ENCODE measurements around the gene GALNT17. TPM values are rescaled to one million over a fixed set of nuclear protein-coding genes. Genes with fewer than 3 reads are reported as not detected.

GALNT17 gene
- polyA plus RNA-seq, 1 experiment, result not detected

DNA sequence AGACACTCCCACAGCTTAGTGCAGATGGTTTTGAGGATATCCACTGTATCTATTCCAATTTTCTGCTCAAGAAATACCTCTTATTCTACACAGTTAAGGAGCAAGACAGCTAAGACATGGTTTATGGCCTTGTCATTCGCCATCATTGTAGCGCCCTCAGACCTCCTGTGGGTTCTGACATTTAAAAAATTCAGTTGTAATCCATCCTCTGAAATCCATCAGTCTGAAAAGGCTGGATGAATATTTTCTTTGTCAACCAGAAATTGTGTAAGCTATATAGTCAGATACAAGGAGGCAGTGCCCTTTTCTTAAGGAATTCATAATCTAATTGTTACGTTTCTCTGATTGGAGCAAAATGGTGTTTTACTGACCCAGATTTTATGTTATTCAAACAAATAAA is 353.6 kb downstream of the GALNT17 start:
- DNase-seq (ENCODE audit: low read depth, low spot score), result no peak
- ChIA-PET POLR2A (no interaction called here), CTCF (no interaction called here)
- peaks cover 55% of the 10 kb centered on the region for H3K9me3 ChIP-seq (ENCODE audit: control insufficient read depth, insufficient read depth, low read length)
- no peaks in the 10 kb centered on the region for H3K27me3 ChIP-seq (ENCODE audit: control insufficient read depth, insufficient read depth, low read length)
- H3K27ac ChIP-seq (ENCODE audit: low read depth, low read length), result no peak overlapping the region
- no peak overlapping the region for H3K4me3 ChIP-seq (ENCODE audit: low read depth, low read length)
- TF ChIP-seq, protein P1, sequence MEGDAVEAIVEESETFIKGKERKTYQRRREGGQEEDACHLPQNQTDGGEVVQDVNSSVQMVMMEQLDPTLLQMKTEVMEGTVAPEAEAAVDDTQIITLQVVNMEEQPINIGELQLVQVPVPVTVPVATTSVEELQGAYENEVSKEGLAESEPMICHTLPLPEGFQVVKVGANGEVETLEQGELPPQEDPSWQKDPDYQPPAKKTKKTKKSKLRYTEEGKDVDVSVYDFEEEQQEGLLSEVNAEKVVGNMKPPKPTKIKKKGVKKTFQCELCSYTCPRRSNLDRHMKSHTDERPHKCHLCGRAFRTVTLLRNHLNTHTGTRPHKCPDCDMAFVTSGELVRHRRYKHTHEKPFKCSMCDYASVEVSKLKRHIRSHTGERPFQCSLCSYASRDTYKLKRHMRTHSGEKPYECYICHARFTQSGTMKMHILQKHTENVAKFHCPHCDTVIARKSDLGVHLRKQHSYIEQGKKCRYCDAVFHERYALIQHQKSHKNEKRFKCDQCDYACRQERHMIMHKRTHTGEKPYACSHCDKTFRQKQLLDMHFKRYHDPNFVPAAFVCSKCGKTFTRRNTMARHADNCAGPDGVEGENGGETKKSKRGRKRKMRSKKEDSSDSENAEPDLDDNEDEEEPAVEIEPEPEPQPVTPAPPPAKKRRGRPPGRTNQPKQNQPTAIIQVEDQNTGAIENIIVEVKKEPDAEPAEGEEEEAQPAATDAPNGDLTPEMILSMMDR (IDR thresholded peaks at IDR 0.05; ENCODE audit: low read depth, low read length), result no peak

DNA sequence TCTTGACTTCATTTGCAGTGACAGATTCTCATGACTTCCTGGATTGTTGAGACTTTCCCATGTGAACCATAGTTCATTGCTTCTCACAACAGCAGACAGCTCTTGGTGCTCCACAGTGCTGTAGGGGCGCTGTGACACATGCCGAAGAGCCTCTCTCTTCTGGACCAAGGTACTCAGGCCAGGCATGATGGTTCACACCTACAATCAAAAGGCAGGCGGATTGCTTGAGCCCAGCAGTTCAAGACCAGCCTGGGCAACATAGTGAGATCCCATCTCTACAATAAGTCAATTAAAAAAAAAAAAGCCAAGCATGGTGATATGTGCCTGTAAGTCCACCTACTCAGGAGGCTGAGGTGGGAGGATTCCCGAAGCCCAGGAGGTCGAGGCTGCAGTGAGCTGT is 354.5 kb downstream of the GALNT17 start:
- Histone ChIP-seq H3K9me3 (ENCODE audit: control insufficient read depth, insufficient read depth, low read length) (peaks cover 53% of the 10 kb centered on the region), H3K4me3 (ENCODE audit: low read depth, low read length) (no peak overlapping the region), H3K27me3 (ENCODE audit: control insufficient read depth, insufficient read depth, low read length) (no peaks in the 10 kb centered on the region), H3K27ac (ENCODE audit: low read depth, low read length) (no peak overlapping the region)
- POLR2A ChIA-PET, result no interaction called here
- CTCF ChIA-PET, result no interaction called here
- DNase-seq (ENCODE audit: low read depth, low spot score), result no peak
- TF ChIP-seq, protein P1 (IDR thresholded peaks at IDR 0.05; ENCODE audit: low read depth, low read length), result no peak

- TF ChIP-seq, protein P1 (IDR thresholded peaks at IDR 0.05; ENCODE audit: low read depth, low read length), result no peak
- no peak for DNase-seq (ENCODE audit: low read depth, low spot score)
- no peaks in the 10 kb centered on the region for H3K27me3 ChIP-seq (ENCODE audit: control insufficient read depth, insufficient read depth, low read length)
- peaks cover 53% of the 10 kb centered on the region for H3K9me3 ChIP-seq (ENCODE audit: control insufficient read depth, insufficient read depth, low read length)
- H3K4me3 ChIP-seq (ENCODE audit: low read depth, low read length), result no peak overlapping the region
- ChIA-PET POLR2A (no interaction called here), CTCF (interaction anchor here (0.6 kb wide), 1 partner anchor 50 kb away, joined by 5 read pairs; no protein-coding TSS in a partner anchor)
- H3K27ac ChIP-seq (ENCODE audit: low read depth, low read length), result no peak overlapping the region
Measured at GRCh38 chr7:71486856-71487628, 355.1 kb downstream of the GALNT17 start.

- CTCF ChIA-PET, result no interaction called here
- Histone ChIP-seq H3K27me3 (ENCODE audit: control insufficient read depth, insufficient read depth, low read length) (no peaks in the 10 kb centered on the region), H3K4me3 (ENCODE audit: low read depth, low read length) (no peak overlapping the region), H3K27ac (ENCODE audit: low read depth, low read length) (no peak overlapping the region), H3K9me3 (ENCODE audit: control insufficient read depth, insufficient read depth, low read length) (peaks cover 47% of the 10 kb centered on the region)
- TF ChIP-seq, protein P1 (IDR thresholded peaks at IDR 0.05; ENCODE audit: low read depth, low read length), result no peak
- no peak for DNase-seq (ENCODE audit: low read depth, low spot score)
- POLR2A ChIA-PET, result no interaction called here
Measured at GRCh38 chr7:71488308-71488707, 356.4 kb downstream of the GALNT17 start.

DNA sequence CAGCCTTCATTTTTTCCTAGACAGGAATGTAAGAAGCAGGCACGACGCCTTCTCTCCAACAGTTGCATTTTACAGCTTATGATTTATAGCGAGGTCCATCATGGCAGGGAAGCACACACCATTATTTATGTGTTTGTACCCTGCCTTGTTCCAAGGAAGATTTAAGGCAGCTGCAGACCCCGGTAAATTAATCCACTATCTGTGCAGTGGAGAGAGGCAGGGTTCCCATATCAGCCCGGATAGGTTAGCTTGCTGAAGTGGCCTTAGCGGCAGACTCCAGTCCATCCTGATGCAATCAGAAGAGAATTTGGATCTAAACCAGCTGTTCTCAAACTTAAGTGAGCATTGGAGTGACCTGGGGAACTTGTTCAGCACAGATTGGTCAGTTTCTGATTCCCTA is 359.4 kb downstream of the GALNT17 start:
- ChIA-PET POLR2A (no interaction called here), CTCF (no interaction called here)
- Histone ChIP-seq H3K4me3 (ENCODE audit: low read depth, low read length) (no peak overlapping the region), H3K9me3 (ENCODE audit: control insufficient read depth, insufficient read depth, low read length) (peaks cover 59% of the 10 kb centered on the region), H3K27me3 (ENCODE audit: control insufficient read depth, insufficient read depth, low read length) (no peaks in the 10 kb centered on the region), H3K27ac (ENCODE audit: low read depth, low read length) (no peak overlapping the region)
- no peak for DNase-seq (ENCODE audit: low read depth, low spot score)
- TF ChIP-seq, protein P1 (IDR thresholded peaks at IDR 0.05; ENCODE audit: low read depth, low read length), result no peak

Data from AG04450 (cell line).